Suprapubic skin (tissue), 4 donors: ENCODE measurements around the gene CCL8. TPM values are rescaled to one million over a fixed set of nuclear protein-coding genes. Genes with fewer than 3 reads are reported as not detected.

Source experiments
- DNase-seq, 2 donors: peaks; one replicate each; pipeline ENCODE4 v3.0.0-alpha.2; 2019; ENCODE audit warnings: low spot score in 2 of 2
- H3K27ac ChIP-seq: fragments of 200-600 bp; sonication (generic); one replicate; pipeline ENCODE4 v1.5.1; 2019
- H3K27me3 ChIP-seq: fragments of 200-600 bp; sonication (generic); one replicate; pipeline ENCODE4 v1.5.1; 2019
- H3K36me3 ChIP-seq: fragments of 200-600 bp; sonication (generic); one replicate; pipeline ENCODE4 v1.5.1; 2019
- H3K4me1 ChIP-seq: fragments of 200-600 bp; sonication (generic); one replicate; pipeline ENCODE4 v1.5.1; 2019
- H3K4me3 ChIP-seq: fragments of 200-600 bp; sonication (generic); one replicate; pipeline ENCODE4 v1.5.1; 2019; ENCODE audit warnings: mild to moderate bottlenecking
- H3K9me3 ChIP-seq: fragments of 200-600 bp; sonication (generic); one replicate; pipeline ENCODE4 v1.5.1; 2019
- CTCF ChIP-seq, 2 donors: fragments of 200-600 bp in 1 of 2; fragments of 450-650 bp in 1 of 2; sonication (generic) in 1 of 2; IDR thresholded peaks; one replicate each; pipeline ENCODE4 v1.5.1; 2016 to 2019; ENCODE audit warnings: antibody characterized with exemption in 2 of 2, mild to moderate bottlenecking in 1 of 2, moderate library complexity in 1 of 2
- EP300 ChIP-seq: sonication (generic); formaldehyde crosslinking; IDR thresholded peaks from one replicate; pipeline ENCODE4 v1.6.1; 2017; ENCODE audit warnings: antibody characterized with exemption
- POLR2A ChIP-seq, 2 donors: fragments of 450-650 bp; IDR thresholded peaks; one replicate each; pipeline ENCODE4 v1.6.1; 2017; ENCODE audit warnings: antibody characterized with exemption in 2 of 2, mild to moderate bottlenecking in 2 of 2, moderate library complexity in 2 of 2
- POLR2AphosphoS5 ChIP-seq, 3 donors: sonication (generic); formaldehyde crosslinking; IDR thresholded peaks; one replicate each; pipeline ENCODE4 v1.6.1; 2017; ENCODE audit warnings: antibody characterized with exemption in 3 of 3
- WGBS: methylation state at CpG from one replicate; pipeline ENCODE4 v1.1.5; 2018; 5-methylcytosine and 5-hydroxymethylcytosine counted together
- total RNA-seq, 4 donors: library from RNA; depleted of rRNA; stranded (reverse); fragments of >200 nt; gene quantifications; one replicate each; pipeline ENCODE4 v1.1.0, GENCODE V29; 2016

CCL8 gene
- total RNA-seq, 4 donors from 2014 or later: 0.64 to 2.2 TPM; not detected in 2

- DNase-seq: no peak
- 61% methylated on average over 4 of the region's 4 CpGs for WGBS
- Histone ChIP-seq H3K36me3 (no peaks in the 10 kb centered on the region), H3K4me3 (no peak within 1 kb of the TSS), H3K27ac (no peak within 1 kb of the TSS), H3K4me1 (no peaks in the 10 kb centered on the region), H3K9me3 (no peaks in the 10 kb centered on the region), H3K27me3 (peaks cover 3% of the 10 kb centered on the region)
- TF ChIP-seq EP300 (no peak), CTCF (IDR thresholded peaks at IDR 0.05) (no peak), POLR2A (IDR thresholded peaks at IDR 0.05) (no peak), POLR2AphosphoS5 (IDR thresholded peaks at IDR 0.05) (no peak)
Measured at GRCh38 chr17:34285286-34285792, 33.9 kb upstream of the CCL8 start, which contains the start of gene CCL11. Gene CCL11, plus strand, starts transcription at chr17:34285742. Its CDS starts 67 bp downstream, at chr17:34285809.

GRCh38 chr17:34287875-34288274 is 31.4 kb upstream of the CCL8 start:
- no peaks in the 10 kb centered on the region for H3K4me1 ChIP-seq
- TF ChIP-seq POLR2A (IDR thresholded peaks at IDR 0.05): no peak
- DNase-seq: no peak
- no peak overlapping the region for H3K4me3 ChIP-seq
- no peaks in the 10 kb centered on the region for H3K36me3 ChIP-seq
- no peak overlapping the region for H3K27ac ChIP-seq
- H3K27me3 ChIP-seq: peaks cover 10% of the 10 kb centered on the region
- no peaks in the 10 kb centered on the region for H3K9me3 ChIP-seq
- 43% methylated on average over 2 of the region's 2 CpGs for WGBS

GRCh38 chr17:34290586-34290985 is 28.6 kb upstream of the CCL8 start:
- Histone ChIP-seq H3K27ac (no peak overlapping the region), H3K4me3 (no peak overlapping the region), H3K27me3 (peaks cover 10% of the 10 kb centered on the region), H3K36me3 (no peaks in the 10 kb centered on the region), H3K4me1 (no peaks in the 10 kb centered on the region), H3K9me3 (no peaks in the 10 kb centered on the region)
- 65% methylated on average over 4 of the region's 4 CpGs for WGBS
- TF ChIP-seq POLR2A (IDR thresholded peaks at IDR 0.05) (no peak), CTCF (IDR thresholded peaks at IDR 0.05) (no peak), POLR2AphosphoS5 (IDR thresholded peaks at IDR 0.05) (no peak), EP300 (no peak)
- DNase-seq: no peak

- Histone ChIP-seq H3K36me3 (no peaks in the 10 kb centered on the region), H3K9me3 (no peaks in the 10 kb centered on the region), H3K27ac (no peak overlapping the region), H3K27me3 (peaks cover 7% of the 10 kb centered on the region), H3K4me3 (no peak overlapping the region), H3K4me1 (no peaks in the 10 kb centered on the region)
- WGBS: 91% methylated on average over 6 of the region's 6 CpGs
- DNase-seq: no peak
- TF ChIP-seq CTCF (IDR thresholded peaks at IDR 0.05): no peak
- TF ChIP-seq POLR2AphosphoS5 (IDR thresholded peaks at IDR 0.05): no peak
- TF ChIP-seq EP300: no peak
- TF ChIP-seq POLR2A (IDR thresholded peaks at IDR 0.05): no peak
Measured at GRCh38 chr17:34291721-34292348, 27.4 kb upstream of the CCL8 start.

- H3K4me1 ChIP-seq: peaks cover 29% of the 10 kb centered on the region
- 98% methylated on average over 2 of the region's 2 CpGs for whole genome bisulfite sequencing
- H3K36me3 ChIP-seq: no peaks in the 10 kb centered on the region
Measured at GRCh38 chr17:34299027-34299426, 20.2 kb upstream of the CCL8 start.

More at GRCh38 chr17:34299027-34299426, 20.2 kb upstream of the CCL8 start:
- H3K27ac ChIP-seq: no peak overlapping the region
- H3K27me3 ChIP-seq: no peaks in the 10 kb centered on the region
- no peaks in the 10 kb centered on the region for H3K9me3 ChIP-seq
- TF ChIP-seq POLR2AphosphoS5 (IDR thresholded peaks at IDR 0.05) (no peak), CTCF (IDR thresholded peaks at IDR 0.05) (no peak), POLR2A (IDR thresholded peaks at IDR 0.05) (no peak), EP300 (no peak)
- no peak for DNase-seq
- H3K4me3 ChIP-seq: no peak overlapping the region
